Measurements from ENCODE around the gene ADSS2.

Gene ADSS2

GRCh38 chr1:244419024-244419423 lies 32.7 kb downstream of the ADSS2 start:
- Histone ChIP-seq H4K91ac (ENCODE audit: low read length) (no peak overlapping the region), H2AK5ac (ENCODE audit: low read length, severe bottlenecking) (no peak overlapping the region), H3K36me3 (ENCODE audit: control insufficient read depth in 1 of 2, insufficient read depth in 2 of 2, low read depth in 1 of 2, low read length in 2 of 2) (peaks cover 23 to 98% of the 10 kb centered on the region in 2 experiments), H3K79me1 (replicated peaks; ENCODE audit: low read length, poor library complexity, severe bottlenecking) (peaks cover 10% of the 10 kb centered on the region), H3K9me3 (ENCODE audit: control insufficient read depth, low read length) (no peaks in the 10 kb centered on the region), H3K23ac (ENCODE audit: low read length in 2 of 2) (no peak overlapping the region), H3K9ac (ENCODE audit: low read length) (no peak overlapping the region), H3K4ac (ENCODE audit: low read depth in 1 of 2, low read length in 2 of 2) (no peak overlapping the region), H2AFZ (ENCODE audit: low read depth, low read length) (no peak overlapping the region), H3K18ac (ENCODE audit: low read depth in 1 of 2, low read length in 2 of 2) (no peak overlapping the region), H2BK15ac (ENCODE audit: low read depth, poor library complexity, severe bottlenecking) (no peak overlapping the region), H2BK12ac (ENCODE audit: low read length in 2 of 2) (no peak overlapping the region), H3K4me1 (ENCODE audit: control insufficient read depth, insufficient read depth, low read depth, low read length) (no peaks in the 10 kb centered on the region), H2BK120ac (ENCODE audit: low read depth, low read length) (no peak overlapping the region), H3K27ac (ENCODE audit: low read length, poor library complexity, severe bottlenecking) (no peak overlapping the region), H3K4me2 (ENCODE audit: low read length, poor library complexity, severe bottlenecking) (no peak overlapping the region), H3K4me3 (ENCODE audit: insufficient read depth in 1 of 2, low read depth in 1 of 2, low read length in 2 of 2) (no peak overlapping the region), H3K14ac (ENCODE audit: low read length in 2 of 2) (no peak overlapping the region), H2BK5ac (ENCODE audit: low read depth, low read length, poor library complexity, severe bottlenecking) (no peak overlapping the region), H4K8ac (ENCODE audit: low read length) (no peak overlapping the region), H3K27me3 (ENCODE audit: control insufficient read depth in 1 of 2, insufficient read depth in 1 of 2, low read length in 2 of 2) (no peaks in the 10 kb centered on the region)
- DNase-seq: no peak
- WGBS: 94% methylated on average over 4 of the region's 4 CpGs

DNA sequence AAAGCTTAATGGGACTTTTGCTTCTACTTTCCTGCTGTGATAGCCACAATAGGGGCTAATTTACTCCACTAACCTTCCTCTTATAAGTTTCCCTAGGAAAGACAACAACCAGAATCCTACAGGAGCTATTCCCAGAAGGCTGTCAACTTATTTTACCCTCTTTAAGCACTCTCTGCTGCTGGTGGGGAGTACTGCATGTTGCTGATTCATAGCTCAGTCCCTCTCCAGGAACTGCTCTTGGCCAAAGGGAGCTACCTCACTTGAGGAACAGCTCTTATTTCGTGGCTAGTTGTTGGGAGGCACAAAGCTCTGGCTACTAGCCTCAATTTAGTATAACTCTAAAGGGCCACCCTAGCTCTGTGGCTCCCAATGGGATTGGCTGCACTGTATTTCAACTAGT lies 37.2 kb downstream of the ADSS2 start:
- WGBS: 86% methylated on average over 1 of the region's 1 CpG
- Histone ChIP-seq H3K27ac (ENCODE audit: low read length, poor library complexity, severe bottlenecking) (no peak overlapping the region), H3K23ac (ENCODE audit: low read length in 2 of 2) (no peak overlapping the region), H3K4ac (ENCODE audit: low read depth in 1 of 2, low read length in 2 of 2) (no peak overlapping the region), H4K91ac (ENCODE audit: low read length) (no peak overlapping the region), H2BK120ac (ENCODE audit: low read depth, low read length) (no peak overlapping the region), H3K36me3 (ENCODE audit: control insufficient read depth in 1 of 2, insufficient read depth in 2 of 2, low read depth in 1 of 2, low read length in 2 of 2) (peaks cover 33 to 97% of the 10 kb centered on the region in 2 experiments), H3K18ac (ENCODE audit: low read depth in 1 of 2, low read length in 2 of 2) (no peak overlapping the region), H2AK5ac (ENCODE audit: low read length, severe bottlenecking) (no peak overlapping the region), H3K9ac (ENCODE audit: low read length) (peak overlapping the region; percentile 62), H2BK12ac (ENCODE audit: low read length in 2 of 2) (no peak overlapping the region), H3K14ac (ENCODE audit: low read length in 2 of 2) (no peak overlapping the region), H3K27me3 (ENCODE audit: control insufficient read depth in 1 of 2, insufficient read depth in 1 of 2, low read length in 2 of 2) (no peaks in the 10 kb centered on the region), H3K4me2 (ENCODE audit: low read length, poor library complexity, severe bottlenecking) (no peak overlapping the region), H3K79me1 (replicated peaks; ENCODE audit: low read length, poor library complexity, severe bottlenecking) (peaks cover 20% of the 10 kb centered on the region), H2BK15ac (ENCODE audit: low read depth, poor library complexity, severe bottlenecking) (no peak overlapping the region), H2BK5ac (ENCODE audit: low read depth, low read length, poor library complexity, severe bottlenecking) (no peak overlapping the region), H4K8ac (ENCODE audit: low read length) (no peak overlapping the region), H3K9me3 (ENCODE audit: control insufficient read depth, low read length) (no peaks in the 10 kb centered on the region), H3K4me1 (ENCODE audit: control insufficient read depth, insufficient read depth, low read depth, low read length) (no peaks in the 10 kb centered on the region), H3K4me3 (ENCODE audit: insufficient read depth in 1 of 2, low read depth in 1 of 2, low read length in 2 of 2) (no peak overlapping the region), H2AFZ (ENCODE audit: low read depth, low read length) (no peak overlapping the region)
- peak; percentile 51 for DNase-seq

DNA sequence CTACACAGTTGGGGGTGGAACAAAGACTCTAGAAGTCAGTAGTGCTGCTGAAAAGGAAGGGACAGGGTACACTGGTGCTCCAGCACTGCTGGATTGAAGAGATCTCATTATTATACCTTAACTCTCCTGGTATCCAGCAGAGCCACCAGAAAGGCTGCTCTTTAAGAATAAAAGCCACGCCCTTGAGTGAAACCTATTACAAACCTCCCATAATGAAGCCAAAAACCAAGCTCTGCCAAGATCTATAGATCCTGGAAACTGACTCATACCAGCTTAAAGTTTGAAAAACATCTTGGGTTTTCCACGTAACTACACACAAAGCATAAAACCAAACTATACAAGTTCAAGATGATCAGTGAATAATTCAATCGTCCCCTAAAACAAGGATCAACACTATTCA lies 38.0 kb downstream of the ADSS2 start:
- no peak overlapping the region for H3K18ac ChIP-seq (ENCODE audit: low read depth in 1 of 2, low read length in 2 of 2)
- no peak overlapping the region for H3K4me3 ChIP-seq (ENCODE audit: insufficient read depth in 1 of 2, low read depth in 1 of 2, low read length in 2 of 2)
- WGBS: over 99% methylated on average over 3 of the region's 3 CpGs

GRCh38 chr1:244412176-244412575 lies 39.5 kb downstream of the ADSS2 start:
- Histone ChIP-seq H2BK5ac (ENCODE audit: low read depth, low read length, poor library complexity, severe bottlenecking) (no peak overlapping the region), H3K9ac (ENCODE audit: low read length) (no peak overlapping the region), H3K4me3 (ENCODE audit: insufficient read depth in 1 of 2, low read depth in 1 of 2, low read length in 2 of 2) (no peak overlapping the region), H3K79me1 (replicated peaks; ENCODE audit: low read length, poor library complexity, severe bottlenecking) (peaks cover 20% of the 10 kb centered on the region), H2BK15ac (ENCODE audit: low read depth, poor library complexity, severe bottlenecking) (no peak overlapping the region), H2BK120ac (ENCODE audit: low read depth, low read length) (no peak overlapping the region), H3K27me3 (ENCODE audit: control insufficient read depth in 1 of 2, insufficient read depth in 1 of 2, low read length in 2 of 2) (no peaks in the 10 kb centered on the region), H4K91ac (ENCODE audit: low read length) (no peak overlapping the region), H2AFZ (ENCODE audit: low read depth, low read length) (no peak overlapping the region), H4K8ac (ENCODE audit: low read length) (no peak overlapping the region), H3K36me3 (ENCODE audit: control insufficient read depth in 1 of 2, insufficient read depth in 2 of 2, low read depth in 1 of 2, low read length in 2 of 2) (peaks cover 29 to 96% of the 10 kb centered on the region in 2 experiments), H3K14ac (ENCODE audit: low read length in 2 of 2) (no peak overlapping the region), H3K9me3 (ENCODE audit: control insufficient read depth, low read length) (no peaks in the 10 kb centered on the region), H2AK5ac (ENCODE audit: low read length, severe bottlenecking) (no peak overlapping the region), H3K27ac (ENCODE audit: low read length, poor library complexity, severe bottlenecking) (no peak overlapping the region), H2BK12ac (ENCODE audit: low read length in 2 of 2) (no peak overlapping the region), H3K4ac (ENCODE audit: low read depth in 1 of 2, low read length in 2 of 2) (no peak overlapping the region), H3K18ac (ENCODE audit: low read depth in 1 of 2, low read length in 2 of 2) (no peak overlapping the region), H3K4me2 (ENCODE audit: low read length, poor library complexity, severe bottlenecking) (no peak overlapping the region), H3K23ac (ENCODE audit: low read length in 2 of 2) (no peak overlapping the region), H3K4me1 (ENCODE audit: control insufficient read depth, insufficient read depth, low read depth, low read length) (no peaks in the 10 kb centered on the region)
- 100% methylated on average over 5 of the region's 5 CpGs for WGBS
- DNase-seq: no peak

More for the DNA sequence above, 38.0 kb downstream of the ADSS2 start:
- Histone ChIP-seq H2AK5ac (ENCODE audit: low read length, severe bottlenecking) (no peak overlapping the region), H2BK15ac (ENCODE audit: low read depth, poor library complexity, severe bottlenecking) (no peak overlapping the region), H3K9ac (ENCODE audit: low read length) (peak overlapping the region; percentile 62), H3K14ac (ENCODE audit: low read length in 2 of 2) (no peak overlapping the region), H4K8ac (ENCODE audit: low read length) (no peak overlapping the region), H2BK120ac (ENCODE audit: low read depth, low read length) (no peak overlapping the region), H3K27me3 (ENCODE audit: control insufficient read depth in 1 of 2, insufficient read depth in 1 of 2, low read length in 2 of 2) (no peaks in the 10 kb centered on the region), H3K4me2 (ENCODE audit: low read length, poor library complexity, severe bottlenecking) (no peak overlapping the region), H3K23ac (ENCODE audit: low read length in 2 of 2) (no peak overlapping the region), H3K79me1 (replicated peaks; ENCODE audit: low read length, poor library complexity, severe bottlenecking) (peaks cover 20% of the 10 kb centered on the region), H3K36me3 (ENCODE audit: control insufficient read depth in 1 of 2, insufficient read depth in 2 of 2, low read depth in 1 of 2, low read length in 2 of 2) (peaks cover 33 to 95% of the 10 kb centered on the region in 2 experiments), H2BK12ac (ENCODE audit: low read length in 2 of 2) (peak overlapping the region in 1 of 2 experiments; percentile 60), H2AFZ (ENCODE audit: low read depth, low read length) (no peak overlapping the region), H3K4ac (ENCODE audit: low read depth in 1 of 2, low read length in 2 of 2) (no peak overlapping the region), H2BK5ac (ENCODE audit: low read depth, low read length, poor library complexity, severe bottlenecking) (no peak overlapping the region), H4K91ac (ENCODE audit: low read length) (no peak overlapping the region), H3K4me1 (ENCODE audit: control insufficient read depth, insufficient read depth, low read depth, low read length) (no peaks in the 10 kb centered on the region), H3K27ac (ENCODE audit: low read length, poor library complexity, severe bottlenecking) (no peak overlapping the region), H3K9me3 (ENCODE audit: control insufficient read depth, low read length) (no peaks in the 10 kb centered on the region)
- no peak for DNase-seq
